Measurements from ENCODE around the gene ARHGDIG.
"Not testable (repeated sequence)": the region's sequence is repeated elsewhere in the genome, so short reads cannot be mapped to it uniquely, and the experiment has no call there.

The ARHGDIG gene

DNA sequence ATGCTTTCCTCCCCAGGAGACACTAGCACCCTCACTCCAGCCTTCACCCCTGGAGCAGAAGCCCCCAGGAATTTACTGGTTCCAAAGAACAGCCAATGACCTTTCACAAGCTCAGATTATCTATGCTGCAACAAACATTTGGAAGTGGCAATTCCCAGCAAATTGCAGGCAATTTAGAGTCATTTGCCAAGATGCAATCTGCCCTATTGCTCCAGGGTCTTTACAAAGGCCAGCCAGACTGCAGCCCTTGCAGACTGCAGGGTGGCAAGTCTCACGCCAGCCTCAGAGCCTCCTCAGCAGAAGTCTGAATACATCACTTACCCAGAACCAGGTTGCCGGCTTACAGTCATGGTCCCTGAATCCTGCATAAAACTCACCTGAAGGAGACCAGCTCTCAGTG lies 50.4 kb downstream of the ARHGDIG start:
- DNase-seq (ENCODE audit: low read depth), result no peak

DNA sequence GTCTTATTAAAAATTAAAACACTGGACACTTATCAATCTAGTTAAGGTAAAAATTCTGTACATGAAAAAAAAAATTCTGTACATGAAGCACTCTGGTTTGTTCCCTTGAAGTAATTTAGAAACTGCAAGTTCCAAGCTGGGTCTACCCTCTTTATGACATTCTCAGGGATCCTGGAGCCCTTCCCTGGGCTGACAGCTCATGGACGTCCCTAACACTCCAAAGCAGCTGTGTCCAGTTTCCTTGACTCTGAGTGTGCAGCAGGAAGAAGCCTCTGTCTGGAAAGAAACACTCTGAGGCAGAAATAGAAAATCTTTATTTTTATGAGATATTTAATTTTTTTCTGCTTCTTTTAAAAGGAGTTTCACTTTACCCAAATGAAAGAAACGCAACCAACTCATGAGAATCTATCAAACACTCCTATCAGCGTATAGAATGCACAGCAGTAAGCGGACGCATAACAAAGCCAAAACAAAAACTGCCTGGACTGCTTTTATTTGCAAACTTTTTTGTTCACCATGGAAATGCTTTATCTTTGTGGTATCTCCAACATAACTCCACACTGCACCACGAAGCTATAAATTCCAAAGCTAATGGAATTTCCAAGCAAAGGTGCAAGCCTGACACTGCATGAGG lies 50.9 kb downstream of the ARHGDIG start:
- not testable (repeated sequence) for DNase-seq (ENCODE audit: low read depth)

Measured in activated T-cell treated with anti-CD3 and anti-CD28 coated beads for 24 hours (primary cell).